Mucosa of descending colon (tissue), 3 donors: Measurements from ENCODE around the gene SLC7A8. TPM values are rescaled to one million over a fixed set of nuclear protein-coding genes. Genes with fewer than 3 reads are reported as not detected.
"Not testable (repeated sequence)": the region's sequence is repeated elsewhere in the genome, so short reads cannot be mapped to it uniquely, and the experiment has no call there.

Experiments used
- ATAC-seq: fragments of 200-7000 bp; cut with Tn5 transposase; one replicate; pipeline ENCODE4 v1.9.1; 2020; ENCODE audit warnings: mild to moderate bottlenecking, moderate library complexity
- DNase-seq, 3 donors: peaks; one replicate each; pipeline ENCODE4 v3.0.0-alpha.2; 2020
- H3K36me3 ChIP-seq: fragments of 200-600 bp; one replicate; pipeline ENCODE4 v1.8.0; 2021; ENCODE audit warnings: low read depth, mild to moderate bottlenecking
- H3K4me1 ChIP-seq: fragments of 200-600 bp; one replicate; pipeline ENCODE4 v1.8.0; 2021; ENCODE audit warnings: low read depth, mild to moderate bottlenecking
- H3K4me3 ChIP-seq: fragments of 200-600 bp; one replicate; pipeline ENCODE4 v1.8.0; 2021; ENCODE audit warnings: mild to moderate bottlenecking
- H3K9me3 ChIP-seq: fragments of 200-600 bp; one replicate; pipeline ENCODE4 v1.8.0; 2021; ENCODE audit warnings: mild to moderate bottlenecking
- CTCF ChIP-seq: fragments of 200-600 bp; IDR thresholded peaks from one replicate; pipeline ENCODE4 v1.8.0; 2022; ENCODE audit warnings: antibody characterized with exemption, mild to moderate bottlenecking
- intact Hi-C, 2 donors: fragments of 100-400 bp; cut with DNase I in 1 of 2; cut with micrococcal nuclease in 1 of 2; formaldehyde crosslinking; loops; one replicate each; pipeline versions ENCODE4 v1.11.0 to v1.11.1; 2022; cut with DNase I, micrococcal nuclease
- long read RNA-seq, 2 donors: library from polyadenylated mRNA; unstranded; transcript quantifications; one replicate each; pipeline ENCODE4 v2.0.0, GENCODE V29; 2019 to 2021
- total RNA-seq, 3 donors: library from RNA; stranded (reverse); fragmentation: NEBNext Ultra II Directional in 2 of 3; extraction: Animal tissue kit (Norgen Biotek cat#: 25700) in 2 of 3; gene quantifications; one replicate each; pipeline versions ENCODE4 v1.2.1 to v1.2.4, GENCODE V29; 2021 to 2023
- donor health status: DM: no; HTN: no; CAD: no; lungs with moderate emphysema.
- donor health status: DM: no; HTN: no; CAD: no.
- donor health status: DM: no; HTN: yes; CAD: no.

Gene SLC7A8
- total RNA-seq: 10 to 100 TPM; 16.0 to 26.4 (median 22.0) TPM
- long read RNA-seq, donor 1, partial matches to known transcripts: 1 of 2 reads
- long read RNA-seq, donor 1, other reads (novel, unspliced or antisense): 1 of 2 reads
- long read RNA-seq, donor 2, partial matches to known transcripts: 0 of 1 reads
- long read RNA-seq, donor 2, other reads (novel, unspliced or antisense): 1 of 1 reads

- H3K9me3 ChIP-seq: no peaks in the 10 kb centered on the region
- intact Hi-C loops: no loop called here
- no peaks in the 10 kb centered on the region for H3K4me1 ChIP-seq
- DNase-seq (peak in 2 of 3 donors; percentile 66 to 70), ATAC-seq (peak; percentile 60)
- no peaks in the 10 kb centered on the region for H3K36me3 ChIP-seq
- no peak for TF ChIP-seq CTCF
- peak within 1 kb of the TSS; percentile 3 for H3K4me3 ChIP-seq
These were observed at the start of gene SLC7A8 for GRCh38 chr14:23183479-23183878. Gene SLC7A8 (minus strand): TSS chr14:23183660. CDS start chr14:23182914, 746 bp downstream.

GRCh38 chr14:23232241-23232808 lies 48.9 kb upstream of the SLC7A8 start:
- H3K4me1 ChIP-seq, ATAC-seq, H3K9me3 ChIP-seq, intact Hi-C loops, DNase-seq, H3K4me3 ChIP-seq, H3K36me3 ChIP-seq: not testable (repeated sequence)

GRCh38 chr14:23228812-23229211 lies 45.4 kb upstream of the SLC7A8 start:
- no peak for DNase-seq
- Histone ChIP-seq H3K4me3 (no peak overlapping the region), H3K9me3 (no peaks in the 10 kb centered on the region), H3K36me3 (no peaks in the 10 kb centered on the region), H3K4me1 (no peaks in the 10 kb centered on the region)
- TF ChIP-seq CTCF: no peak
- intact Hi-C loops: no loop called here
- ATAC-seq: no peak

GRCh38 chr14:23227566-23227965 lies 44.1 kb upstream of the SLC7A8 start:
- ATAC-seq: no peak
- no peak for TF ChIP-seq CTCF
- no peak overlapping the region for H3K4me3 ChIP-seq
- H3K4me1 ChIP-seq: no peaks in the 10 kb centered on the region
- intact Hi-C loops: no loop called here
- H3K9me3 ChIP-seq: no peaks in the 10 kb centered on the region
- H3K36me3 ChIP-seq: no peaks in the 10 kb centered on the region
- no peak for DNase-seq

GRCh38 chr14:23224958-23225357 lies 41.5 kb upstream of the SLC7A8 start:
- H3K36me3 ChIP-seq, H3K4me3 ChIP-seq, H3K4me1 ChIP-seq, ATAC-seq, H3K9me3 ChIP-seq, intact Hi-C loops, DNase-seq: not testable (repeated sequence)

- no peak overlapping the region for H3K4me3 ChIP-seq
- DNase-seq: no peak
- TF ChIP-seq CTCF: no peak
- ATAC-seq: no peak
- no peaks in the 10 kb centered on the region for H3K36me3 ChIP-seq
- H3K9me3 ChIP-seq: no peaks in the 10 kb centered on the region
- H3K4me1 ChIP-seq: no peaks in the 10 kb centered on the region
- intact Hi-C loops: no loop called here
These were observed 35.6 kb upstream of the SLC7A8 start for GRCh38 chr14:23219075-23219474.
